H9 (cell line): ENCODE data around the gene TTC6. TPM values are rescaled to one million over a fixed set of nuclear protein-coding genes. Genes with fewer than 3 reads are reported as not detected.

ENCODE experiments used
- DNase-seq: peaks from one replicate; pipeline ENCODE4 v3.0.0-alpha.2; 2017
- H2AFZ ChIP-seq: one replicate; pipeline ENCODE4 v1.6.1; 2013; ENCODE audit warnings: mild to moderate bottlenecking, low read length, control low read depth, moderate library complexity
- H2AK5ac ChIP-seq: 2 replicates; pipeline ENCODE4 v1.6.1; 2013; ENCODE audit warnings: low read length, control low read depth, mixed read lengths; ENCODE audit not compliant: insufficient read length
- H2BK120ac ChIP-seq: one replicate; pipeline ENCODE4 v1.6.1; 2013; ENCODE audit warnings: low read depth, mild to moderate bottlenecking, low read length, control low read depth, inconsistent platforms; ENCODE audit not compliant: poor library complexity, severe bottlenecking
- H2BK12ac ChIP-seq: 2 replicates; pipeline ENCODE4 v1.6.1; 2013; ENCODE audit warnings: low read length, control low read depth, mixed read lengths, low read depth; ENCODE audit not compliant: insufficient read length
- H2BK15ac ChIP-seq: 2 replicates; pipeline ENCODE4 v1.6.1; 2013; ENCODE audit warnings: low read depth, low read length, control low read depth
- H2BK20ac ChIP-seq: one replicate; pipeline ENCODE4 v1.6.1; 2013; ENCODE audit warnings: low read depth, mild to moderate bottlenecking, low read length, control low read depth, inconsistent platforms; ENCODE audit not compliant: poor library complexity, severe bottlenecking
- H2BK5ac ChIP-seq: 2 replicates; pipeline ENCODE4 v1.6.1; 2013; ENCODE audit warnings: low read length, control low read depth, mixed read lengths; ENCODE audit not compliant: insufficient read length
- H3K14ac ChIP-seq: 2 replicates; pipeline ENCODE4 v1.6.1; 2013; ENCODE audit warnings: low read length, control low read depth; ENCODE audit not compliant: insufficient read depth
- H3K18ac ChIP-seq: 2 replicates; pipeline ENCODE4 v1.6.1; 2013; ENCODE audit warnings: low read depth, mild to moderate bottlenecking, mixed read lengths, low read length, control low read depth; ENCODE audit not compliant: insufficient read length
- H3K23ac ChIP-seq: 2 replicates; pipeline ENCODE4 v1.6.1; 2013; ENCODE audit warnings: low read length, control low read depth, mixed read lengths, low read depth; ENCODE audit not compliant: insufficient read length
- H3K23me2 ChIP-seq: 2 replicates; pipeline ENCODE4 v1.6.1; 2013; ENCODE audit warnings: low read depth, mild to moderate bottlenecking, mixed read lengths, low read length, control low read depth; ENCODE audit not compliant: insufficient read length, poor library complexity, severe bottlenecking
- H3K27ac ChIP-seq: 2 replicates; pipeline ENCODE4 v1.5.1; 2013; ENCODE audit warnings: low read length, control low read depth, mixed read lengths, low read depth; ENCODE audit not compliant: insufficient read length
- H3K27me3 ChIP-seq: 2 replicates; pipeline ENCODE4 v1.6.1; 2013; ENCODE audit warnings: low read length, control low read depth, inconsistent platforms; ENCODE audit not compliant: insufficient read depth
- H3K4ac ChIP-seq: 2 replicates; pipeline ENCODE4 v1.6.1; 2013; ENCODE audit warnings: low read depth, mild to moderate bottlenecking, control low read depth, inconsistent platforms, low read length, moderate library complexity
- H3K4me1 ChIP-seq: 2 replicates; pipeline ENCODE4 v1.6.1; 2013; ENCODE audit warnings: low read length, control low read depth, inconsistent platforms; ENCODE audit not compliant: insufficient read depth
- H3K4me2 ChIP-seq: 2 replicates; pipeline ENCODE4 v1.6.1; 2013; ENCODE audit warnings: low read length, control low read depth, mixed read lengths; ENCODE audit not compliant: insufficient read length, insufficient read depth
- H3K56ac ChIP-seq: 2 replicates; pipeline ENCODE4 v1.6.1; 2013; ENCODE audit warnings: low read depth, mild to moderate bottlenecking, mixed read lengths, low read length, control low read depth; ENCODE audit not compliant: insufficient read length
- H3K79me1 ChIP-seq: 2 replicates; pipeline ENCODE4 v1.6.1; 2013; ENCODE audit warnings: low read depth, mild to moderate bottlenecking, moderate library complexity, low read length, control low read depth, inconsistent platforms; ENCODE audit not compliant: insufficient read depth, poor library complexity, severe bottlenecking
- H3K79me2 ChIP-seq: 2 replicates; pipeline ENCODE4 v1.6.1; 2013; ENCODE audit warnings: low read length, control low read depth, inconsistent platforms; ENCODE audit not compliant: insufficient read depth
- H3K9ac ChIP-seq: 2 replicates; pipeline ENCODE4 v1.6.1; 2013; ENCODE audit warnings: low read length, control low read depth, mixed read lengths; ENCODE audit not compliant: insufficient read length; ENCODE audit errors: extremely low read depth
- H3K9me3 ChIP-seq: one replicate; pipeline ENCODE4 v1.6.1; 2013; ENCODE audit warnings: low read depth, low read length, inconsistent platforms; ENCODE audit not compliant: control insufficient read depth
- H3T11ph ChIP-seq: one replicate; pipeline ENCODE4 v1.6.1; 2013; ENCODE audit warnings: mild to moderate bottlenecking, low read length, control low read depth, inconsistent platforms
- H4K20me1 ChIP-seq: one replicate; pipeline ENCODE4 v1.6.1; 2013; ENCODE audit not compliant: control insufficient read depth, insufficient read length, insufficient read depth
- H4K5ac ChIP-seq: 2 replicates; pipeline ENCODE4 v1.6.1; 2013; ENCODE audit warnings: low read depth, mild to moderate bottlenecking, mixed read lengths, low read length, control low read depth; ENCODE audit not compliant: insufficient read length
- H4K8ac ChIP-seq: replicated peaks from 2 replicates; pipeline ENCODE4 v1.6.1; 2013; ENCODE audit warnings: low read length, control low read depth, mixed read lengths, low read depth; ENCODE audit not compliant: insufficient read length
- H4K91ac ChIP-seq: 2 replicates; pipeline ENCODE4 v1.6.1; 2013; ENCODE audit warnings: low read depth, mild to moderate bottlenecking, moderate library complexity, mixed read lengths, low read length, control low read depth; ENCODE audit not compliant: insufficient read length
- H3K27ac Mint-ChIP-seq, 3 experiments: 2 replicates in 2 of 3; 3 replicates in 1 of 3; pipeline ENCODE4 v1.8.0; 2020 to 2021; ENCODE audit warnings: mixed read lengths in 3 of 3, mild to moderate bottlenecking in 1 of 3, moderate library complexity in 1 of 3
- H3K27me3 Mint-ChIP-seq: 2 replicates; pipeline ENCODE4 v1.8.0; 2021; ENCODE audit warnings: low read depth, mild to moderate bottlenecking, moderate library complexity, mixed read lengths
- H3K36me3 Mint-ChIP-seq, 3 experiments: 2 replicates in 2 of 3; 3 replicates in 1 of 3; pipeline ENCODE4 v1.8.0; 2020 to 2021; ENCODE audit warnings: low read depth in 3 of 3, mixed read lengths in 3 of 3; ENCODE audit not compliant: insufficient read depth in 1 of 3
- H3K4me1 Mint-ChIP-seq, 2 experiments: 2 replicates each; pipeline ENCODE4 v1.8.0; 2020; ENCODE audit warnings: mixed read lengths in 2 of 2
- H3K4me3 Mint-ChIP-seq, 2 experiments: 2 replicates in 1 of 2; 3 replicates in 1 of 2; pipeline ENCODE4 v1.8.0; 2020 to 2021; ENCODE audit warnings: mild to moderate bottlenecking in 2 of 2, mixed read lengths in 2 of 2, moderate library complexity in 1 of 2
- H3K9me3 Mint-ChIP-seq, 2 experiments: 2 replicates in 1 of 2; 3 replicates in 1 of 2; pipeline ENCODE4 v1.8.0; 2020; ENCODE audit warnings: mild to moderate bottlenecking in 2 of 2, mixed read lengths in 2 of 2, moderate library complexity in 1 of 2
- CTCF ChIP-seq: fragments of 200-600 bp; sonication (generic); conservative IDR thresholded peaks from 3 replicates; pipeline ENCODE4 v1.8.0; 2021; ENCODE audit warnings: antibody characterized with exemption, mild to moderate bottlenecking
- WGBS: extraction: QIAGEN DNeasy Blood & Tissue Kit; methylation state at CpG from one replicate; pipeline ENCODE4 v1.1.7; 2013; ENCODE audit warnings: missing lambda C conversion rate, low lambda C conversion rate, mixed read lengths; ENCODE audit not compliant: insufficient read length; ENCODE audit errors: extremely low coverage; 5-methylcytosine and 5-hydroxymethylcytosine counted together
- total RNA-seq: library from RNA; stranded (reverse); gene quantifications from 2 replicates; pipeline ENCODE4 v1.2.1, GENCODE V29; 2021

Gene TTC6
- total RNA-seq, 1 experiment from 2014 or later: 0.24 TPM

DNA sequence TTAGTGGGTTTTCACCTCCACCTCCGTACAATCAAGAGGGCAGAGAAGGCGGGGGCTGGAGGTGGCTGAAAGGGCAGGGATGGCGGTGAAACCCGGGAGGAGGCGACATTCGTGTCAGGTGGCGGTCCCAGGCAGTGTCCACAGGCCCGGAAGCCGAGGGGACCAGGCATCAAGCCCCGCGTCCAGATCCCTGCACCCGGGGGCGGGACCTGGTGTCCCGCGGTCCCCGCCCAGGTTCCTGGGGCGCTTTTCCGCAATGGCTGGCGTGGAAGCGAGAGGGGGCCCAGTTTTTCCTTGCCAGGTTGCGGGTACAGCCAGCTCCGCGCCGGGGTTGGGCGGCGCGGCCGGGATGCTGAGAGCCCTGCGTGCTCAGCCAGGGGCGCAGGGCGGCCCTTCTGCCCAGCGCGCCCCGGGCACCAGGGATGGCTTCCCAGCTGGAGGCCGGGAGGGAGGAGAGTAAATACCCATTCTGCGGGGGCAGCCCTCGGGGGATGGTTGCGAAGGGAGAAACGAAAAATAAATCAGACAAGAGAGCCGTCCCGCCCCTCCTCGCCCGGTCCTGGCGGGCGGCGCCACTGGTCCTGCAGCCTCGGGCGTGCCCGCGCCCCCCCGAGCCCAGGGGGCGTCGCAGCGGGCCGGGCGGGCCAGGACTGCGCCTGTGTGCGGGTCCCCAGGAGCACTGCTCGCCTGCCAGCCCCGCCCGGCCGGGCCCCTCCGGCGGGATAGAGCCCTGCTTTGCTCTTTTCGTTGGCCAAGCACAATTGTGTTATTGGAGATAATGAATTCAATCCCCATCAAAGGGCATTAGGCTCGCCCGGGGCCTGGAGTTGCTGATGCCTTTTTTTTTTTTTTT is 11.8 kb upstream of the TTC6 start:
- Histone ChIP-seq H4K8ac (no peak overlapping the region), H4K91ac (no peak overlapping the region), H3K23ac (no peak overlapping the region), H3K14ac (no peak overlapping the region), H3K4me1 (no peaks in the 10 kb centered on the region), H3K4ac (no peak overlapping the region), H2BK15ac (no peak overlapping the region), H3K27me3 (peaks cover 59% of the 10 kb centered on the region), H2BK5ac (no peak overlapping the region), H3K9ac (no peak overlapping the region), H2BK120ac (no peak overlapping the region), H3K4me2 (peak overlapping the region; percentile 55), H2AFZ (no peak overlapping the region), H4K5ac (no peak overlapping the region), H3K9me3 (no peaks in the 10 kb centered on the region), H4K20me1 (no peaks in the 10 kb centered on the region), H2AK5ac (no peak overlapping the region), H3K23me2 (peaks cover 10% of the 10 kb centered on the region), H3K79me1 (no peaks in the 10 kb centered on the region), H3K79me2 (no peaks in the 10 kb centered on the region), H3K18ac (no peak overlapping the region), H2BK12ac (no peak overlapping the region), H3K56ac (no peak overlapping the region), H2BK20ac (no peak overlapping the region), H3T11ph (no peak overlapping the region), H3K27ac (no peak overlapping the region)
- DNase-seq: peak; percentile 50
- Mint-ChIP-seq H3K36me3 (no peaks in the 10 kb centered on the region), H3K4me1 (peaks cover 11 to 34% of the 10 kb centered on the region in 2 experiments), H3K27ac (no peak overlapping the region), H3K27me3 (peaks cover 99% of the 10 kb centered on the region), H3K4me3 (peak overlapping the region in 1 of 2 experiments; percentile 72; a peak in 3 of 5 replicates), H3K9me3 (peaks cover 0 to 5% of the 10 kb centered on the region in 2 experiments; a peak in 4 of 5 replicates)
- no peak for TF ChIP-seq CTCF
- WGBS: no CpG with 5 or more reads among the region's 67 CpGs
